Measurements from ENCODE around the gene FBLN5.

DNA sequence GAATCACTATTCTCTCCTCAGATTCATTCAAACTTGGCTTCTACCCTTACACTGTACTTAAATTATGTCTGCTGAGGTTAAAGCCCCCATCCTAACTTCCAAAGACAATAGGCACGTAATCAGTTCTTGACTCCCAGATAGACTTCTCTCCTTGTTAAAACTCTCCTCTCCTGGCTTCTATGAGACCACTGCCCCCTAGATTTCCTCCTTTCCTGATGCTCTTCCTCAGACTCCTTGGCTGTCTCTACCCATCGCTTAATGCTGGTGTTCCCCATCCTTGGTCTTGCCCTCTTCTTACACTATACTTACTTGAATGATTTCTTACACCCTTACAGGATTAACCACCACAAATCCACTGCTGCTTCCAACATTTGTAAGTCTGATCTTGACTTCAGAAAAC, 112.9 kb downstream of the FBLN5 start:
- TF ChIP-seq, protein P1, sequence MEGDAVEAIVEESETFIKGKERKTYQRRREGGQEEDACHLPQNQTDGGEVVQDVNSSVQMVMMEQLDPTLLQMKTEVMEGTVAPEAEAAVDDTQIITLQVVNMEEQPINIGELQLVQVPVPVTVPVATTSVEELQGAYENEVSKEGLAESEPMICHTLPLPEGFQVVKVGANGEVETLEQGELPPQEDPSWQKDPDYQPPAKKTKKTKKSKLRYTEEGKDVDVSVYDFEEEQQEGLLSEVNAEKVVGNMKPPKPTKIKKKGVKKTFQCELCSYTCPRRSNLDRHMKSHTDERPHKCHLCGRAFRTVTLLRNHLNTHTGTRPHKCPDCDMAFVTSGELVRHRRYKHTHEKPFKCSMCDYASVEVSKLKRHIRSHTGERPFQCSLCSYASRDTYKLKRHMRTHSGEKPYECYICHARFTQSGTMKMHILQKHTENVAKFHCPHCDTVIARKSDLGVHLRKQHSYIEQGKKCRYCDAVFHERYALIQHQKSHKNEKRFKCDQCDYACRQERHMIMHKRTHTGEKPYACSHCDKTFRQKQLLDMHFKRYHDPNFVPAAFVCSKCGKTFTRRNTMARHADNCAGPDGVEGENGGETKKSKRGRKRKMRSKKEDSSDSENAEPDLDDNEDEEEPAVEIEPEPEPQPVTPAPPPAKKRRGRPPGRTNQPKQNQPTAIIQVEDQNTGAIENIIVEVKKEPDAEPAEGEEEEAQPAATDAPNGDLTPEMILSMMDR (IDR thresholded peaks at IDR 0.05 in 4 of 5, conservative IDR thresholded peaks at IDR 0.05 in 1 of 5), result no peak
- TF ChIP-seq POLR2A (IDR thresholded peaks at IDR 0.05), result no peak
